ENCODE data around the gene RUSC1.

DNA sequence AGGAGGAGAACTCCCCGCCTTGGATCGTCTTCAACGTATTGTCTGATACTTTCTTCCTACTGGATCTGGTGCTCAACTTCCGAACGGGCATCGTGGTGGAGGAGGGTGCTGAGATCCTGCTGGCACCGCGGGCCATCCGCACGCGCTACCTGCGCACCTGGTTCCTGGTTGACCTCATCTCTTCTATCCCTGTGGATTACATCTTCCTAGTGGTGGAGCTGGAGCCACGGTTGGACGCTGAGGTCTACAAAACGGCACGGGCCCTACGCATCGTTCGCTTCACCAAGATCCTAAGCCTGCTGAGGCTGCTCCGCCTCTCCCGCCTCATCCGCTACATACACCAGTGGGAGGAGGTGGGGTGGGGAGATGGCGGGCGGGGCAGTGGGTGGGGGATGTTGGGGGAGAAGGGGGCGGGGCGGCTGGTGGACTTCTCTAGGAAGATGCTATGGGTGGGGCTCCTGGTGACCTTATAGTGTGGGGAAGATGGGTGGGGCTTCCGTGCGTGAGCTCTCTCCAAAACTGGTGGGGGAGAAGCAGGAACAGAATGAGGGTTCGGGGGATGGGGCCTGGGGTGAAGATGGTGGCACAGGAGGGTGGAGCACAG is 38.1 kb upstream of the RUSC1 start:
- TF ChIP-seq EGR1 (IDR thresholded peaks at IDR 0.05; ENCODE audit: low read depth) = no peak
- TF ChIP-seq, protein P1, sequence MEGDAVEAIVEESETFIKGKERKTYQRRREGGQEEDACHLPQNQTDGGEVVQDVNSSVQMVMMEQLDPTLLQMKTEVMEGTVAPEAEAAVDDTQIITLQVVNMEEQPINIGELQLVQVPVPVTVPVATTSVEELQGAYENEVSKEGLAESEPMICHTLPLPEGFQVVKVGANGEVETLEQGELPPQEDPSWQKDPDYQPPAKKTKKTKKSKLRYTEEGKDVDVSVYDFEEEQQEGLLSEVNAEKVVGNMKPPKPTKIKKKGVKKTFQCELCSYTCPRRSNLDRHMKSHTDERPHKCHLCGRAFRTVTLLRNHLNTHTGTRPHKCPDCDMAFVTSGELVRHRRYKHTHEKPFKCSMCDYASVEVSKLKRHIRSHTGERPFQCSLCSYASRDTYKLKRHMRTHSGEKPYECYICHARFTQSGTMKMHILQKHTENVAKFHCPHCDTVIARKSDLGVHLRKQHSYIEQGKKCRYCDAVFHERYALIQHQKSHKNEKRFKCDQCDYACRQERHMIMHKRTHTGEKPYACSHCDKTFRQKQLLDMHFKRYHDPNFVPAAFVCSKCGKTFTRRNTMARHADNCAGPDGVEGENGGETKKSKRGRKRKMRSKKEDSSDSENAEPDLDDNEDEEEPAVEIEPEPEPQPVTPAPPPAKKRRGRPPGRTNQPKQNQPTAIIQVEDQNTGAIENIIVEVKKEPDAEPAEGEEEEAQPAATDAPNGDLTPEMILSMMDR (IDR thresholded peaks at IDR 0.05 in 2 of 3, conservative IDR thresholded peaks at IDR 0.05 in 1 of 3; ENCODE audit: borderline replicate concordance in 1 of 3, insufficient read depth in 1 of 3, low read depth in 2 of 3, low read length in 2 of 3) = no peak

Data from HCT116 (cell line).